GM12878 (cell line): ENCODE measurements around the gene UST. TPM values are rescaled to one million over a fixed set of nuclear protein-coding genes. Genes with fewer than 3 reads are reported as not detected.

ENCODE experiments used
- ATAC-seq: fragments of 200-7000 bp; cut with Tn5 transposase; 3 replicates; pipeline ENCODE4 v1.9.1; 2020; ENCODE audit warnings: mild to moderate bottlenecking, moderate library complexity
- BruUV-seq: library from RNA; stranded (reverse); fragments of 400-500 nt; replicated peaks from 2 replicates; lab custom pipeline; 2021; lab: Mats Ljungman, UMichigan
- CTCF ChIA-PET: fragments of 300-600 bp; sonication (Branson Sonifier 250); formaldehyde crosslinking; extraction: SDS; loops from one replicate; lab custom pipeline; 2021; ENCODE audit warnings: inconsistent platforms; lab: Yijun Ruan, JAX
- POLR2A ChIA-PET: fragments of 350-600 bp; formaldehyde crosslinking; extraction: SDS; loops from one replicate; lab custom pipeline; 2021; ENCODE audit warnings: inconsistent platforms; lab: Charles Lee
- RAD21 ChIA-PET: fragments of 300-600 bp; sonication (Branson Sonifier 250); formaldehyde crosslinking; loops from one replicate; lab custom pipeline; 2023; ENCODE audit warnings: antibody characterized with exemption; ENCODE audit not compliant: unreplicated experiment; lab: Charles Lee
- SMC1A ChIA-PET: fragments of 300-600 bp; sonication (Branson Sonifier 250); formaldehyde crosslinking; loops from one replicate; lab custom pipeline; 2023; ENCODE audit not compliant: unreplicated experiment, uncharacterized antibody; lab: Charles Lee
- DNase-seq: peaks from one replicate; pipeline ENCODE4 v3.0.0-alpha.2; 2011; ENCODE audit warnings: low read depth, low spot score
- FAIRE-seq: peaks from 3 replicates; lab custom pipeline; 2011; peaks lifted over from hg19 to GRCh38; lab: Jason Lieb, UNC
- H2AFZ ChIP-seq: 2 replicates; pipeline ENCODE4 v1.6.0; 2011; ENCODE audit warnings: low read depth, low read length, control low read depth; ENCODE audit not compliant: control insufficient read depth
- H3K27ac ChIP-seq: 2 replicates; pipeline ENCODE4 v1.5.1; 2011; ENCODE audit warnings: control low read depth; ENCODE audit not compliant: control insufficient read depth, insufficient read depth
- H3K27me3 ChIP-seq, 2 experiments: replicated peaks in 1 of 2; 2 replicates each; pipeline versions ENCODE4 v1.6.0 to v1.6.1; 2011; ENCODE audit warnings: low read length in 1 of 2; ENCODE audit not compliant: control insufficient read depth in 2 of 2, insufficient read depth in 2 of 2
- H3K36me3 ChIP-seq, 2 experiments: 2 replicates each; pipeline ENCODE4 v1.5.1; 2011; ENCODE audit warnings: low read length in 1 of 2; ENCODE audit not compliant: control insufficient read depth in 2 of 2, insufficient read depth in 2 of 2
- H3K4me1 ChIP-seq: 2 replicates; pipeline ENCODE4 v1.6.1; 2011; ENCODE audit warnings: mild to moderate bottlenecking, low read length, moderate library complexity, mixed read lengths; ENCODE audit not compliant: control insufficient read depth, insufficient read depth
- H3K4me2 ChIP-seq: 2 replicates; pipeline ENCODE4 v1.6.0; 2011; ENCODE audit warnings: control low read depth; ENCODE audit not compliant: control insufficient read depth, insufficient read depth
- H3K4me3 ChIP-seq: fragments of 200-600 bp; sonication (generic); 2 replicates; pipeline ENCODE4 v1.5.1; 2016
- H3K79me2 ChIP-seq: 2 replicates; pipeline ENCODE4 v1.6.0; 2011; ENCODE audit warnings: low read length; ENCODE audit not compliant: control insufficient read depth, insufficient read depth
- H3K9ac ChIP-seq: 2 replicates; pipeline ENCODE4 v1.8.0; 2011; ENCODE audit warnings: low read length, control low read depth, mixed read lengths; ENCODE audit not compliant: control insufficient read depth, insufficient read depth
- H3K9me3 ChIP-seq: replicated peaks from 3 replicates; pipeline ENCODE4 v1.5.1; 2011; ENCODE audit warnings: mild to moderate bottlenecking, low read length; ENCODE audit not compliant: control insufficient read depth, insufficient read depth
- H4K20me1 ChIP-seq: 2 replicates; pipeline ENCODE4 v1.6.0; 2011; ENCODE audit not compliant: control insufficient read depth, insufficient read depth
- ASH2L ChIP-seq: fragments of 300-600, 200-600 bp; sonication (generic); IDR thresholded peaks from 2 replicates; pipeline ENCODE4 v1.6.1; 2017; ENCODE audit warnings: low read depth, mild to moderate bottlenecking, borderline replicate concordance
- ATF2 ChIP-seq: IDR thresholded peaks from 2 replicates; pipeline ENCODE4 v1.6.1; 2012; ENCODE audit warnings: low read length, inconsistent platforms
- EGR1 ChIP-seq, 2 experiments: IDR thresholded peaks; 1 replicate in 1 of 2; 2 replicates in 1 of 2; pipeline ENCODE4 v1.6.1; 2011 to 2012; ENCODE audit warnings: low read depth in 2 of 2, low read length in 2 of 2, borderline replicate concordance in 1 of 2, mild to moderate bottlenecking in 1 of 2, moderate library complexity in 1 of 2
- ETV6 ChIP-seq, 2 experiments: fragments of 450-650 bp in 1 of 2; IDR thresholded peaks in 1 of 2; conservative IDR thresholded peaks in 1 of 2; 2 replicates each; pipeline ENCODE4 v1.6.1; 2014; ENCODE audit warnings: antibody characterized with exemption in 1 of 2, borderline replicate concordance in 1 of 2, low read depth in 1 of 2, mild to moderate bottlenecking in 1 of 2, moderate library complexity in 1 of 2
- HDAC2 ChIP-seq: fragments of 200-600 bp; sonication (generic); IDR thresholded peaks from 2 replicates; pipeline ENCODE4 v1.6.1; 2017
- IKZF1 ChIP-seq: fragments of 450-650 bp; conservative IDR thresholded peaks from 2 replicates; pipeline ENCODE4 v1.6.1; 2017; ENCODE audit warnings: antibody characterized with exemption, mild to moderate bottlenecking
- MAX ChIP-seq: IDR thresholded peaks from 2 replicates; pipeline ENCODE4 v1.6.1; 2012; ENCODE audit warnings: low read depth, low read length, improper control_type of control experiment
- RFX5 ChIP-seq: IDR thresholded peaks from 2 replicates; pipeline ENCODE4 v1.6.1; 2011; ENCODE audit warnings: low read depth, low read length, improper control_type of control experiment
- TCF3 ChIP-seq: IDR thresholded peaks from 2 replicates; pipeline ENCODE4 v1.6.1; 2012; ENCODE audit warnings: low read depth, mild to moderate bottlenecking, low read length, borderline replicate concordance; ENCODE audit not compliant: insufficient read depth
- WGBS: methylation state at CpG from one replicate; pipeline ENCODE4 v1.1.6; 2016; ENCODE audit warnings: low lambda C conversion rate; ENCODE audit not compliant: insufficient replicate concordance, insufficient coverage; ENCODE audit errors: missing lambda C conversion rate; 5-methylcytosine and 5-hydroxymethylcytosine counted together
- in situ Hi-C: fragments of 300-500 bp; cut with MboI; formaldehyde crosslinking; loops from 9 replicates; pipeline ENCODE4 v1.14.3; 2018; ENCODE audit warnings: mixed read lengths
- intact Hi-C: fragments of 100-400 bp; cut with micrococcal nuclease; formaldehyde crosslinking; loops from one replicate; pipeline ENCODE4 v1.14.2; 2022; ENCODE audit not compliant: unreplicated experiment
- polyA plus RNA-seq, 11 experiments: library from polyadenylated mRNA; depleted of rRNA in 4 of 11; unstranded in 6 of 11; stranded (reverse) in 5 of 11; fragments of >200 nt; fragmentation: Nextera tagmentation in 4 of 11; fragmentation: Illumina TruSeq in 1 of 11; extraction: Ambion mirVana in 4 of 11; extraction: Trizol in 1 of 11; gene quantifications; 1 replicate in 1 of 11; 2 replicates in 10 of 11; pipeline versions ENCODE4 v1.2.1 to v1.2.3, GENCODE V29; 2011 to 2016; ENCODE audit warnings: inconsistent platforms in 2 of 11, missing spikeins in 2 of 11, low read depth in 1 of 11
- total RNA-seq, 4 experiments: library from RNA; depleted of rRNA in 3 of 4; stranded (reverse); fragments of >200 nt in 3 of 4; fragmentation: Illumina TruSeq in 1 of 4; extraction: Trizol in 1 of 4; gene quantifications; 2 replicates each; pipeline versions ENCODE4 v1.2.1 to v1.2.3, GENCODE V29; 2013 to 2021

Gene UST
- total and polyA plus RNA-seq, 10 of the 15 experiments (the other 5 are each of a cell fraction or from before 2014, with no cell fraction given) = 0.74 to 43.3 (median 2.2) TPM

GRCh38 chr6:148980234-148980633, 233.4 kb downstream of the UST start:
- no peaks in the 10 kb centered on the region for H4K20me1 ChIP-seq
- no peaks in the 10 kb centered on the region for H3K4me1 ChIP-seq
- H3K4me3 ChIP-seq = no peak overlapping the region
- RAD21 ChIA-PET = no interaction called here
- in situ Hi-C loops (no loop called here), intact Hi-C loops (no loop called here)
- no peak for DNase-seq
- no peak overlapping the region for H2AFZ ChIP-seq
- H3K36me3 ChIP-seq = no peaks in the 10 kb centered on the region
- ATAC-seq = no peak
- no peak overlapping the region for H3K27ac ChIP-seq
- H3K9ac ChIP-seq = no peak overlapping the region
- CTCF ChIA-PET = interaction anchor here (1.0 kb wide), 1 partner anchor 22 kb away, joined by 3 read pairs; no protein-coding TSS in a partner anchor
- SMC1A ChIA-PET = interaction anchor here (0.7 kb wide), 1 partner anchor 18 kb away, joined by 3 read pairs; no protein-coding TSS in a partner anchor
- BruUV-seq = no TSS peak
- 26% methylated on average over 3 of the region's 3 CpGs for WGBS
- H3K27me3 ChIP-seq = no peaks in the 10 kb centered on the region
- no peak for FAIRE-seq
- no peaks in the 10 kb centered on the region for H3K79me2 ChIP-seq
- H3K9me3 ChIP-seq = no peaks in the 10 kb centered on the region
- POLR2A ChIA-PET = no interaction called here
- no peak overlapping the region for H3K4me2 ChIP-seq
- no peak for TF ChIP-seq HDAC2
- TF ChIP-seq ETV6 (conservative IDR thresholded peaks at IDR 0.05 in 1 of 2, IDR thresholded peaks at IDR 0.05 in 1 of 2; ENCODE audit: borderline replicate concordance in 1 of 2, low read depth in 1 of 2) = no peak
- no peak for TF ChIP-seq IKZF1
- TF ChIP-seq EGR1 (IDR thresholded peaks at IDR 0.05; ENCODE audit: borderline replicate concordance in 1 of 2, low read depth in 2 of 2, low read length in 2 of 2) = no peak
- TF ChIP-seq MAX = no peak

GRCh38 chr6:148981515-148981914, 234.7 kb downstream of the UST start:
- H3K9me3 ChIP-seq = no peaks in the 10 kb centered on the region
- RAD21 ChIA-PET = no interaction called here
- WGBS = 32% methylated on average over 3 of the region's 3 CpGs

More at GRCh38 chr6:148981515-148981914, 234.7 kb downstream of the UST start:
- in situ Hi-C loops = no loop called here
- Histone ChIP-seq H4K20me1 (no peaks in the 10 kb centered on the region), H3K79me2 (no peaks in the 10 kb centered on the region), H3K27me3 (no peaks in the 10 kb centered on the region), H3K4me1 (no peaks in the 10 kb centered on the region), H3K4me2 (no peak overlapping the region), H3K27ac (no peak overlapping the region), H2AFZ (no peak overlapping the region), H3K9ac (no peak overlapping the region), H3K36me3 (no peaks in the 10 kb centered on the region), H3K4me3 (no peak overlapping the region)
- no TSS peak for BruUV-seq
- intact Hi-C loops = no loop called here
- ChIA-PET POLR2A (no interaction called here), CTCF (no interaction called here), SMC1A (no interaction called here)
- ATAC-seq (no peak), FAIRE-seq (no peak), DNase-seq (no peak)
- TF ChIP-seq TCF3 (no peak), RFX5 (no peak), ASH2L (no peak), ATF2 (no peak)
